ENCODE data around the gene COL19A1.
"Not testable (repeated sequence)": the region's sequence is repeated elsewhere in the genome, so short reads cannot be mapped to it uniquely, and the experiment has no call there.

Gene COL19A1

DNA sequence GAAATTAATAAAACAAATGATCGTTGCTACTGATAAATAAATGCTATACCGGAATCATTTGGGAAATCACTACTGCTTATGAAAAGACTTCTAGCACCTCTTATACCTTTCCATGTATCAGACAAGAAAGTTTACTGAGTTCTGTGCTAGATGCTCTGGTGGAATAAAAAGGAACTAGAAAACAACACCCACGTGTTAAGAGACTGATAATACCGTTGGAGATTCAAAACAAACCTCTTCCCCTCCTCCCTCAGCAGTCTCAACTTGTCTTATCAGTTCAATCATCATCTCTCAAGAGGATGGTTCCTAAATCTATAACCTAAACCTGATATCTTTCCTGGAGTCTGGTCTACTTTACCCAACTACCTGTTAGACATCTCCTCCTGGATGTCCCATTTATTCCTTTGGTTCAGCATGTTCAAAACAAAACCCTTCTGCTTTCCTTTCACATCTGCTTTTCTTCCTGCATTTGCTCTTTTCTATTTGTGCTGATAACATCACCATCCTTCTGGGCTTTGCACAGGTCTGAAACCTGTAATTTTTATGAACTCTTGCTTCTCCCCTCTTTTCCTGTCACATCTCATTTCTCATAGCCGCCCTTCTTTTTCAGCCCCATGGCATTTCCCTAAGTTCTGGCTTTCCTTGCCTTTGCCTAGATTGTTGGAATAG is 122.2 kb downstream of the COL19A1 start:
- Histone ChIP-seq H3K27me3 (no peaks in the 10 kb centered on the region), H3K27ac (no peak overlapping the region), H3K9me3 (no peaks in the 10 kb centered on the region), H3K4me1 (ENCODE audit: control insufficient read depth in 1 of 2, insufficient read depth in 1 of 2, low read depth in 1 of 2, low read length in 1 of 2) (no peaks in the 10 kb centered on the region), H3K4me3 (ENCODE audit: low read depth in 1 of 2, low read length in 1 of 2) (no peak overlapping the region), H3K36me3 (no peaks in the 10 kb centered on the region)
- no peak for TF ChIP-seq CTCF (IDR thresholded peaks at IDR 0.05)

- H3K27ac ChIP-seq = no peak overlapping the region
- TF ChIP-seq CTCF (IDR thresholded peaks at IDR 0.05) = no peak
- no peaks in the 10 kb centered on the region for H3K27me3 ChIP-seq
- no peaks in the 10 kb centered on the region for H3K4me1 ChIP-seq (ENCODE audit: control insufficient read depth in 1 of 2, insufficient read depth in 1 of 2, low read depth in 1 of 2, low read length in 1 of 2)
- no peak overlapping the region for H3K4me3 ChIP-seq (ENCODE audit: low read depth in 1 of 2, low read length in 1 of 2)
- no peaks in the 10 kb centered on the region for H3K36me3 ChIP-seq
- no peaks in the 10 kb centered on the region for H3K9me3 ChIP-seq
Observed at GRCh38 chr6:69994251-69994650, 127.9 kb downstream of the COL19A1 start.

GRCh38 chr6:70008189-70008588 is 141.8 kb downstream of the COL19A1 start:
- no peaks in the 10 kb centered on the region for H3K4me1 ChIP-seq (ENCODE audit: control insufficient read depth in 1 of 2, insufficient read depth in 1 of 2, low read depth in 1 of 2, low read length in 1 of 2)
- H3K27ac ChIP-seq = no peak overlapping the region
- no peak overlapping the region for H3K4me3 ChIP-seq (ENCODE audit: low read depth in 1 of 2, low read length in 1 of 2)
- no peak for TF ChIP-seq CTCF (IDR thresholded peaks at IDR 0.05)
- no peaks in the 10 kb centered on the region for H3K36me3 ChIP-seq
- H3K9me3 ChIP-seq = peaks cover 4% of the 10 kb centered on the region
- no peaks in the 10 kb centered on the region for H3K27me3 ChIP-seq

DNA sequence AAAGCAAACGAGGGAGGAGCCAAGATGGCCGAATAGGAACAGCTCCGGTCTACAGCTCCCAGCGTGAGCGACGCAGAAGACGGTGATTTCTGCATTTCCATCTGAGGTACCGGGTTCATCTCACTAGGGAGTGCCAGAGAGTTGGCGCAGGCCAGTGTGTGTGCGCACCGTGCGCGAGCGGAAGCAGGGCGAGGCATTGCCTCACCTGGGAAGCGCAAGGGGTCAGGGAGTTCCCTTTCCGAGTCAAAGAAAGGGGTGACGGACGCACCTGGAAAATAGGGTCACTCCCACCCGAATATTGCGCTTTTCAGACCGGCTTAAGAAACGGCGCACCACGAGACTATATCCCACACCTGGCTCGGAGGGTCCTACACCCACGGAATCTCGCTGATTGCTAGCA is 144.0 kb downstream of the COL19A1 start:
- not testable (repeated sequence) for H3K27me3 ChIP-seq; H3K27ac ChIP-seq; H3K4me3 ChIP-seq (ENCODE audit: low read depth in 1 of 2, low read length in 1 of 2); H3K4me1 ChIP-seq (ENCODE audit: control insufficient read depth in 1 of 2, insufficient read depth in 1 of 2, low read depth in 1 of 2, low read length in 1 of 2); H3K36me3 ChIP-seq; H3K9me3 ChIP-seq

DNA sequence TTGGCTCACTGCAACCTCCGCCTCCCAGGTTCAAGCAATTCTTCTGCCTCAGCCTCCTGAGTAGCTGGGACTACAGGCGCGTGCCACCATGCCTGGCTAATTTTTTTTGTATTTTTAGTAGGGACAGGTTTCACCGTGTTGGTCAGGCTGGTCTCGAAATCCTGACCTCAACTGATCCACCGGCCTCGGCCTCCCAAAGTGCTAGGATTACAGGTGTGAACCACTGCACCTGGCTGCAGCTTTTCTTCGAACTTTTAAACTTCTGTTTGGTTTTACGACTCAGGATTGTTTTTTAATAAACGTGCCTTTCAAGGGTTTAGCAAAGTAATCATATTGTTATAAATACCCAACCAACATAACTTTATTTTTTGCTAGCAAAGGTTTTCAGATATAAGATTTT is 156.8 kb downstream of the COL19A1 start:
- H3K36me3 ChIP-seq; H3K4me3 ChIP-seq (ENCODE audit: low read depth in 1 of 2, low read length in 1 of 2); H3K27me3 ChIP-seq; H3K27ac ChIP-seq; H3K4me1 ChIP-seq (ENCODE audit: control insufficient read depth in 1 of 2, insufficient read depth in 1 of 2, low read depth in 1 of 2, low read length in 1 of 2); H3K9me3 ChIP-seq: not testable (repeated sequence)

- H3K9me3 ChIP-seq = no peaks in the 10 kb centered on the region
- no peaks in the 10 kb centered on the region for H3K4me1 ChIP-seq (ENCODE audit: control insufficient read depth in 1 of 2, insufficient read depth in 1 of 2, low read depth in 1 of 2, low read length in 1 of 2)
- H3K27ac ChIP-seq = no peak overlapping the region
- H3K36me3 ChIP-seq = no peaks in the 10 kb centered on the region
- H3K4me3 ChIP-seq (ENCODE audit: low read depth in 1 of 2, low read length in 1 of 2) = no peak overlapping the region
- H3K27me3 ChIP-seq = no peaks in the 10 kb centered on the region
- no peak for TF ChIP-seq CTCF (IDR thresholded peaks at IDR 0.05)
Observed at GRCh38 chr6:70028246-70028645, 161.9 kb downstream of the COL19A1 start.

- no peaks in the 10 kb centered on the region for H3K27me3 ChIP-seq
- H3K4me3 ChIP-seq (ENCODE audit: low read depth in 1 of 2, low read length in 1 of 2) = no peak overlapping the region
- H3K27ac ChIP-seq = no peak overlapping the region
- H3K4me1 ChIP-seq (ENCODE audit: control insufficient read depth in 1 of 2, insufficient read depth in 1 of 2, low read depth in 1 of 2, low read length in 1 of 2) = no peaks in the 10 kb centered on the region
- no peaks in the 10 kb centered on the region for H3K9me3 ChIP-seq
- H3K36me3 ChIP-seq = no peaks in the 10 kb centered on the region
- TF ChIP-seq CTCF (IDR thresholded peaks at IDR 0.05) = no peak
Observed at GRCh38 chr6:70028926-70029325, 162.6 kb downstream of the COL19A1 start.
